SK-N-SH treated with all-trans-retinoic acid at 6 μM for 48 hours (cell line): ENCODE results near the gene ZNF674.

Experiments used
- ARNTL ChIP-seq: fragments of 450-650 bp; formaldehyde crosslinking; IDR thresholded peaks from 2 replicates; pipeline ENCODE4 v1.5.0; 2020; ENCODE audit warnings: low read depth, mild to moderate bottlenecking, moderate library complexity, borderline replicate concordance
- CSDC2 ChIP-seq: fragments of 250-450 bp; sonication (Bioruptor Pico); IDR thresholded peaks from 2 replicates; pipeline ENCODE4 v1.5.0; 2020; ENCODE audit warnings: mild to moderate bottlenecking, moderate library complexity
- ESRRG ChIP-seq: fragments of 250-450 bp; sonication (Bioruptor Pico); IDR thresholded peaks from 2 replicates; pipeline ENCODE4 v1.6.1; 2021; ENCODE audit warnings: mild to moderate bottlenecking
- ISL1 ChIP-seq: fragments of 250-450 bp; sonication (Bioruptor Pico); IDR thresholded peaks from 2 replicates; pipeline ENCODE4 v2.1.2; 2022; ENCODE audit warnings: mild to moderate bottlenecking, moderate library complexity
- OSR1 ChIP-seq: fragments of 250-450 bp; sonication (Bioruptor Pico); IDR thresholded peaks from 2 replicates; pipeline ENCODE4 v1.8.0; 2022; ENCODE audit warnings: moderate library complexity, mild to moderate bottlenecking, inconsistent platforms
- PATZ1 ChIP-seq: fragments of 250-450 bp; sonication (Bioruptor Pico); IDR thresholded peaks from 2 replicates; pipeline ENCODE4 v1.8.0; 2020; ENCODE audit warnings: mild to moderate bottlenecking, moderate library complexity, borderline replicate concordance
- POU6F1 ChIP-seq: fragments of 250-450 bp; sonication (Bioruptor Pico); IDR thresholded peaks from 2 replicates; pipeline ENCODE4 v1.8.0; 2021; ENCODE audit warnings: low read depth, mild to moderate bottlenecking, moderate library complexity, borderline replicate concordance
- PPARA ChIP-seq: fragments of 250-450 bp; sonication (Bioruptor Pico); IDR thresholded peaks from 2 replicates; pipeline ENCODE4 v1.5.0; 2020; ENCODE audit warnings: mild to moderate bottlenecking, borderline replicate concordance
- TSHZ2 ChIP-seq: fragments of 250-450 bp; sonication (Bioruptor Pico); IDR thresholded peaks from 2 replicates; pipeline ENCODE4 v1.5.0; 2020; ENCODE audit warnings: mild to moderate bottlenecking, moderate library complexity
- ZFP3 ChIP-seq: fragments of 250-450 bp; sonication (Bioruptor Pico); IDR thresholded peaks from 2 replicates; pipeline ENCODE4 v1.5.0; 2020; ENCODE audit warnings: mild to moderate bottlenecking, moderate library complexity
- ZFP30 ChIP-seq: fragments of 450-650 bp; formaldehyde crosslinking; IDR thresholded peaks from 2 replicates; pipeline ENCODE4 v1.5.0; 2022; ENCODE audit warnings: mild to moderate bottlenecking, moderate library complexity
- ZNF8 ChIP-seq: fragments of 450-650 bp; formaldehyde crosslinking; IDR thresholded peaks from 2 replicates; pipeline ENCODE4 v1.5.0; 2020; ENCODE audit warnings: mild to moderate bottlenecking, moderate library complexity
- TF ChIP-seq, protein P1 (sequence below): fragments of 250-450 bp; sonication (Bioruptor Pico); IDR thresholded peaks from 2 replicates; pipeline ENCODE4 v1.5.1; 2020; ENCODE audit warnings: low read depth, mild to moderate bottlenecking, moderate library complexity

GRCh38 chrX:46575991-46576392 is 30.8 kb upstream of the ZNF674 start:
- TF ChIP-seq ZFP3, result no peak
- no peak for TF ChIP-seq ESRRG
- no peak for TF ChIP-seq ZNF8 (CRISPR knock-in tag)
- TF ChIP-seq CSDC2 (CRISPR knock-in tag), result no peak
- no peak for TF ChIP-seq ZFP30
- no peak for TF ChIP-seq TSHZ2
- no peak for TF ChIP-seq ISL1 (CRISPR knock-in tag)
- no peak for TF ChIP-seq OSR1 (CRISPR knock-in tag)
- TF ChIP-seq ARNTL, result no peak
- no peak for TF ChIP-seq PPARA (CRISPR knock-in tag)
- TF ChIP-seq PATZ1 (CRISPR knock-in tag), result no peak
- TF ChIP-seq, protein P1, sequence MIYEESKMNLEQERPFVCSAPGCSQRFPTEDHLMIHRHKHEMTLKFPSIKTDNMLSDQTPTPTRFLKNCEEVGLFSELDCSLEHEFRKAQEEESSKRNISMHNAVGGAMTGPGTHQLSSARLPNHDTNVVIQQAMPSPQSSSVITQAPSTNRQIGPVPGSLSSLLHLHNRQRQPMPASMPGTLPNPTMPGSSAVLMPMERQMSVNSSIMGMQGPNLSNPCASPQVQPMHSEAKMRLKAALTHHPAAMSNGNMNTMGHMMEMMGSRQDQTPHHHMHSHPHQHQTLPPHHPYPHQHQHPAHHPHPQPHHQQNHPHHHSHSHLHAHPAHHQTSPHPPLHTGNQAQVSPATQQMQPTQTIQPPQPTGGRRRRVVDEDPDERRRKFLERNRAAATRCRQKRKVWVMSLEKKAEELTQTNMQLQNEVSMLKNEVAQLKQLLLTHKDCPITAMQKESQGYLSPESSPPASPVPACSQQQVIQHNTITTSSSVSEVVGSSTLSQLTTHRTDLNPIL, result no peak
- TF ChIP-seq POU6F1 (CRISPR knock-in tag), result no peak
